ENCODE measurements around the gene NEURL1.

DNA sequence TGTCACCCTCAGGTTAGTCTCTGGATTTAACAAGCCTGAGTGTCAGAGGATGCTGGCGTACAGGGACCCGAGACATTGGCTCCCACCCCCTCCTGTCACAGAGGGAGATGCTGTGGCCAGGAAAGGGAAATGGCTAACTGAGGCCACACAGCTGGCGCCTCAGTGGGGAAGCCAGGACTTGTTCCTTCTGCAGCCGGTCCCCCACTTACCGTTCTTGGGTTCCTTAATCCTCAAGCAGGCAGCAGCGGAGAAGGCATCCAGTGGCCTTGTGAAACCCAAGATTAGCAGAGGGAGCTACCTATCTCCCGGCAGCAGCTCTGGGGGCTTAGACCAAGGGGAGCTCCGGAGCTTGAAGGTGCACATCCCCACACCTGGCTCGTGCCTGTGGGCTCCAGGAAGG lies 65.4 kb downstream of the NEURL1 start:
- TF ChIP-seq POLR2A (IDR thresholded peaks at IDR 0.05; ENCODE audit: low read depth, low read length), result no peak
- TF ChIP-seq, protein P1, sequence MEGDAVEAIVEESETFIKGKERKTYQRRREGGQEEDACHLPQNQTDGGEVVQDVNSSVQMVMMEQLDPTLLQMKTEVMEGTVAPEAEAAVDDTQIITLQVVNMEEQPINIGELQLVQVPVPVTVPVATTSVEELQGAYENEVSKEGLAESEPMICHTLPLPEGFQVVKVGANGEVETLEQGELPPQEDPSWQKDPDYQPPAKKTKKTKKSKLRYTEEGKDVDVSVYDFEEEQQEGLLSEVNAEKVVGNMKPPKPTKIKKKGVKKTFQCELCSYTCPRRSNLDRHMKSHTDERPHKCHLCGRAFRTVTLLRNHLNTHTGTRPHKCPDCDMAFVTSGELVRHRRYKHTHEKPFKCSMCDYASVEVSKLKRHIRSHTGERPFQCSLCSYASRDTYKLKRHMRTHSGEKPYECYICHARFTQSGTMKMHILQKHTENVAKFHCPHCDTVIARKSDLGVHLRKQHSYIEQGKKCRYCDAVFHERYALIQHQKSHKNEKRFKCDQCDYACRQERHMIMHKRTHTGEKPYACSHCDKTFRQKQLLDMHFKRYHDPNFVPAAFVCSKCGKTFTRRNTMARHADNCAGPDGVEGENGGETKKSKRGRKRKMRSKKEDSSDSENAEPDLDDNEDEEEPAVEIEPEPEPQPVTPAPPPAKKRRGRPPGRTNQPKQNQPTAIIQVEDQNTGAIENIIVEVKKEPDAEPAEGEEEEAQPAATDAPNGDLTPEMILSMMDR (IDR thresholded peaks at IDR 0.05; ENCODE audit: extremely low read depth in 1 of 2, insufficient read depth in 1 of 2, low read depth in 1 of 2, low read length in 2 of 2), result no peak
- TF ChIP-seq, protein P2, sequence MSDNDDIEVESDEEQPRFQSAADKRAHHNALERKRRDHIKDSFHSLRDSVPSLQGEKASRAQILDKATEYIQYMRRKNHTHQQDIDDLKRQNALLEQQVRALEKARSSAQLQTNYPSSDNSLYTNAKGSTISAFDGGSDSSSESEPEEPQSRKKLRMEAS (IDR thresholded peaks at IDR 0.05; ENCODE audit: insufficient read depth, insufficient read length), result no peak
- no peak for TF ChIP-seq POLR2AphosphoS5 (IDR thresholded peaks at IDR 0.05; ENCODE audit: insufficient read depth, low read depth, low read length)
- no peak for TF ChIP-seq EZH2 (IDR thresholded peaks at IDR 0.05; ENCODE audit: borderline replicate concordance, low read depth, low read length, severe bottlenecking)
- TF ChIP-seq JUN (IDR thresholded peaks at IDR 0.05; ENCODE audit: borderline replicate concordance, insufficient read depth, insufficient read length, low read depth), result no peak

All from endothelial cell of umbilical vein (primary cell).